Peyer's patch (tissue), 4 donors: Measurements from ENCODE around the gene BICRA.

Experiments used
- CTCF ChIP-seq, 6 experiments: fragments of 450-650 bp in 4 of 6; fragments of 200-600 bp in 2 of 6; sonication (generic) in 1 of 6; IDR thresholded peaks; one replicate each; pipeline ENCODE4 v1.5.1; 2017 to 2019; ENCODE audit warnings: antibody characterized with exemption in 6 of 6, mild to moderate bottlenecking in 3 of 6, moderate library complexity in 1 of 6
- POLR2A ChIP-seq, 2 donors: fragments of 450-650 bp; IDR thresholded peaks; one replicate each; pipeline ENCODE4 v1.5.1; 2017; ENCODE audit warnings: antibody characterized with exemption in 2 of 2, mild to moderate bottlenecking in 2 of 2, moderate library complexity in 2 of 2

- TF ChIP-seq CTCF (IDR thresholded peaks at IDR 0.05) (no peak), POLR2A (IDR thresholded peaks at IDR 0.05) (no peak)
These were observed 143.7 kb downstream of the BICRA start for GRCh38 chr19:47752440-47753211.
